Mesothelial cell of epicardium (in vitro differentiated cells): Measurements from ENCODE around the gene ACACA. TPM values are rescaled to one million over a fixed set of nuclear protein-coding genes. Genes with fewer than 3 reads are reported as not detected.

ENCODE experiments used
- DNase-seq, 2 experiments: peaks; one replicate each; pipeline ENCODE4 v3.0.0; 2021; ENCODE audit warnings: low spot score in 2 of 2; ENCODE audit not compliant: unreplicated experiment in 2 of 2
- H3K27ac Mint-ChIP-seq: 2 replicates; pipeline ENCODE4 v1.8.0; 2021; ENCODE audit warnings: mixed read lengths
- H3K27me3 Mint-ChIP-seq: 2 replicates; pipeline ENCODE4 v1.8.0; 2021; ENCODE audit warnings: low read depth, mixed read lengths
- H3K36me3 Mint-ChIP-seq: 2 replicates; pipeline ENCODE4 v1.8.0; 2021; ENCODE audit warnings: mixed read lengths
- H3K4me1 Mint-ChIP-seq: 2 replicates; pipeline ENCODE4 v1.8.0; 2021; ENCODE audit warnings: mixed read lengths
- H3K4me3 Mint-ChIP-seq: 2 replicates; pipeline ENCODE4 v1.8.0; 2021; ENCODE audit warnings: mild to moderate bottlenecking, moderate library complexity, mixed read lengths
- H3K9me3 Mint-ChIP-seq: 2 replicates; pipeline ENCODE4 v1.8.0; 2021; ENCODE audit warnings: mixed read lengths
- CTCF ChIP-seq: fragments of 200-600 bp; sonication (generic); IDR thresholded peaks from one replicate; pipeline ENCODE4 v1.5.0; 2021; ENCODE audit warnings: antibody characterized with exemption; ENCODE audit not compliant: unreplicated experiment
- total RNA-seq: library from RNA; stranded (reverse); gene quantifications from 3 replicates; pipeline ENCODE4 v1.2.1, GENCODE V29; 2021

Gene ACACA
- total RNA-seq, 1 donor from 2014 or later, result 127 TPM

GRCh38 chr17:37273409-37274051 is 133.1 kb downstream of the ACACA start:
- H3K9me3 Mint-ChIP-seq, result no peaks in the 10 kb centered on the region
- peaks cover 54% of the 10 kb centered on the region for H3K4me1 Mint-ChIP-seq
- no peak for DNase-seq
- H3K27ac Mint-ChIP-seq, result peak overlapping the region; percentile 80
- H3K4me3 Mint-ChIP-seq, result no peak overlapping the region
- H3K36me3 Mint-ChIP-seq, result peaks cover 14% of the 10 kb centered on the region
- TF ChIP-seq CTCF, result no peak
- no peaks in the 10 kb centered on the region for H3K27me3 Mint-ChIP-seq

- Mint-ChIP-seq H3K4me1 (peaks cover 2% of the 10 kb centered on the region), H3K9me3 (peaks cover 21% of the 10 kb centered on the region), H3K4me3 (no peak overlapping the region), H3K27me3 (no peaks in the 10 kb centered on the region), H3K36me3 (peaks cover 54% of the 10 kb centered on the region), H3K27ac (no peak overlapping the region)
- no peak for TF ChIP-seq CTCF
- no peak for DNase-seq
Observed at GRCh38 chr17:37265446-37266173, 141.0 kb downstream of the ACACA start.

GRCh38 chr17:37261286-37261685 is 145.3 kb downstream of the ACACA start:
- TF ChIP-seq CTCF, result no peak
- no peak for DNase-seq
- Mint-ChIP-seq H3K36me3 (peaks cover 37% of the 10 kb centered on the region), H3K4me1 (no peaks in the 10 kb centered on the region), H3K27me3 (no peaks in the 10 kb centered on the region), H3K9me3 (peaks cover 9% of the 10 kb centered on the region), H3K27ac (no peak overlapping the region), H3K4me3 (no peak overlapping the region)

- Mint-ChIP-seq H3K4me3 (no peak overlapping the region), H3K27ac (no peak overlapping the region), H3K36me3 (peaks cover 17% of the 10 kb centered on the region), H3K9me3 (no peaks in the 10 kb centered on the region), H3K4me1 (peaks cover 4% of the 10 kb centered on the region), H3K27me3 (no peaks in the 10 kb centered on the region)
- no peak for TF ChIP-seq CTCF
- no peak for DNase-seq
Observed at GRCh38 chr17:37259030-37259735, 147.5 kb downstream of the ACACA start.

GRCh38 chr17:37256627-37257026 is 150.0 kb downstream of the ACACA start:
- Mint-ChIP-seq H3K4me3 (no peak overlapping the region), H3K36me3 (peaks cover 18% of the 10 kb centered on the region)
- no peak for TF ChIP-seq CTCF

More at GRCh38 chr17:37256627-37257026, 150.0 kb downstream of the ACACA start:
- no peaks in the 10 kb centered on the region for H3K9me3 Mint-ChIP-seq
- peaks cover 4% of the 10 kb centered on the region for H3K4me1 Mint-ChIP-seq
- DNase-seq, result no peak
- no peaks in the 10 kb centered on the region for H3K27me3 Mint-ChIP-seq
- no peak overlapping the region for H3K27ac Mint-ChIP-seq
